Suppressor macrophage (primary cell): ENCODE data around the gene TLCD3A.
"Not testable (repeated sequence)": the region's sequence is repeated elsewhere in the genome, so short reads cannot be mapped to it uniquely, and the experiment has no call there.

ENCODE experiments used
- DNase-seq, 4 experiments: peaks; one replicate each; pipeline ENCODE4 v3.0.0-alpha.2; 2020 to 2022

Gene TLCD3A

DNA sequence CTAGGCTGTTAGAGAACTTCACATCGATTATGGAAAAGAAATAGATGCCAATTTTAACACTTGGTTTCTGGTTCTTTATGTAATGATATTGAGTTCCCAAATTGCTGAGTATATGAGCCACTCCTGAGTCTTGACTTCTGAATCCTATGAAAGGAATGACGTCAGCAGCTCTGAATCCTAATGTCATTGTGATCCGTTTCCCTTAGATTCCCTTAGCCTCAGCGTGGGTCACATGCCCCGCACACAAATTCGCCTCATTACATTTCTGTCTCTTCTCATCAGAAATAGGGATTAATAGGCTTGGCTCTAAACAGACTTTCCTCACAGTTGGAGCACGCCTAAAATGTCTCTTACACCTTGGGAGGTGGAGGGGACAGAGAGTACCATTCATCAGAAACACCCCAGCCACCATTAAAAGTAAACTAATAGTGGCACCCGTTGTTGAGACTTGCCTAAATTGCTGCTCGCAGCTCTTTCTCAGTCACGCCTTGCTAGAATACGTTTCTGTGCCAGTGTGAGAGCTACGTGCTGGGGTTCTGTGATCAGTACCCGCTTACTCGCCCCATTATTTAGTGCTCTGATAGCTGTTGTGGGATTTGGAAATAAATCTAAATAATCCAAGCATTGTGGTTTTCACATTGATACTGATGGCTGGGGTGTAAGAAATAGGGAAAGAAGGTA lies 56.9 kb downstream of the TLCD3A start:
- no peak for DNase-seq

DNA sequence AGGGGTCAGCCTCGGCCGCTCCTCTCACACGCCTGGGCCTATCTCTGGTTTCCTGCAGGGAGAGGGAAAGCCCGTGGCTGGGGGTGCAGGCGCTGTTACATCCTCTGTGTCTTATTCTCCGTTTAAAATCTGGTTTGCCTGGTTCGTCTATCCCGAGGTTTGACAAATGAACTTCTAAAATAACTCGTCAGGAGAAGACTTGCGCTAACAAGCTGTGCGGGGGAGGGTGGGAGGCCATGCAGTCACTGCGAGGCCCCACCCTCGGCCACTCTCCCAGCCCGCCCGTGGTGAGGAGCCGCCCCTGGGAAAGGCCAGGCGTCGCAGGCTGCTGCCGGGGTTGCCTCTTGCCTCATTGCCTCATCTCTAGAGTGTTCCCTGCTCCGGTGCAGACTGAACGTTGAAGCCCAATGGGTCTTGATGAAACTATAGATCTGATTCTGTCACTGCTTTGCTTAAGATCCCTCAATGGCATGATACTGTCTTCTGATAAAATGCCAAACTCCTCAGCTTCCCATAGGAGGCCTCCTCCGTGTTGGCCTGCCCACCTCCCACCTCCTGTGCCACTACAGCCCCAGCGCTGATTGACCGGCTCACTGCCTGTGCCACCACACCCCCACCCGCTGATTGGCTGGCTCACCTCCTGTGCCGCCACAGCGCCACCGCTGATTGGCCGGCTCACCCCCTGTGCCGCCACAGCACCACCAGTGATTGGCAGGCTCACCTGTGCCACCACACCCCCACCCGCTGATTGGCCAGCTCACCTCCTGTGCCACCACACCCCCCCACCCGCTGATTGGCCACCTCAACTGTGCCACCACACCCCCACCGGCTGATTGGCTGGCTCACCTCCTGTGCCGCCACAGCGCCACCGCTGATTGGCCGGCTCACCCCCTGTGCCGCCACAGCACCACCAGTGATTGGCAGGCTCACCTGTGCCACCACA lies 57.8 kb downstream of the TLCD3A start:
- DNase-seq, result not testable (repeated sequence)

DNA sequence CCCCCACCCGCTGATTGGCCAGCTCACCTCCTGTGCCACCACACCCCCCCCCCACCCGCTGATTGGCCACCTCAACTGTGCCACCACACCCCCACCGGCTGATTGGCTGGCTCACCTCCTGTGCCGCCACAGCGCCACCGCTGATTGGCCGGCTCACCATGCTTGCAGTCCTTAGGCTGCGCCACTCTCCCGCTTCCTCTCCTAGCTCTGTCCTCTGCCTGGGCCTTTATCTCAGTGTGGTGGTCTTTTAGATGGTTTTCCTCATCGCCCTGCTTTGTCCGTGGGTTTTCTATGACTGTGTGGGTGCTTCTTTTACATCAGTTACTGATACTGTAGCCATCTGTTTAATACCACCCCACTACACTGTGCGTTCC lies 58.5 kb downstream of the TLCD3A start:
- DNase-seq, result not testable (repeated sequence)

DNA sequence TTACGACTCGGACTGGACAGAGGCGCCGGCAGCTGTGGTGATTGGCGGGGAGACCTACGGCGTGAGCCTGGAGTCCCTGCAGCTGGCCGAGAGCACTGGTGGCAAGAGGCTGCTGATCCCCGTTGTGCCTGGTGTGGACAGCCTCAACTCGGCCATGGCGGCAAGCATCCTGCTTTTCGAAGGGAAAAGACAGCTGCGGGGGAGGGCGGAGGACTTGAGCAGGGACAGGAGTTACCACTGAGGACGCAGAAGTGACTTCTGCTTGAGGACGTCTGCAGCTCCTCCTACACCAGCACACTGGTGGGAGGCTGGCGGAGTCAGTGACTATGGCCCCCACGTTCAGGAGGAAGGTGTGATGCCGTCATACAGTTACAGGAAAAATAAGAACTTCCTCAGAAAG lies 59.4 kb downstream of the TLCD3A start:
- no peak for DNase-seq

DNA sequence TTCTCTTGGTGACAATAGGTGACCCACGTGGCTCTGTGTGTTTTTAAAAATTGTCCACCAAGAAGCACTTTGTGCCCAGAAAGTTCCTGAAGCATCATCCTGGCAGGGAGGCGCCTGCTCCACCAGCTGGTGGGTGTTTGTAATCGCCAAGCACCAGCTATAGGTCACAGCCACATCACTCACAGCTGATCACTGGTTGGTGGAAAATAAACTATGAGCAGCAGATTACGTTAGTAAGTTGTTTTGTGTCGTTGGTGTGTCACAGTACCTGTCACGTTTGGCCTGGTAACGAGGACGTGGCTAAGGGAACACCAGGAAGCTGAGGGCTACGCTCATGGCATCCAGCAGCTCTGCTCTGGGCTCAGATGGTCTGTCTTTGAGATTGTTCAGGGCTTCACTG lies 59.9 kb downstream of the TLCD3A start:
- DNase-seq, result no peak
